Vagina (tissue), 2 donors: ENCODE measurements around the gene AKAP13. TPM values are rescaled to one million over a fixed set of nuclear protein-coding genes. Genes with fewer than 3 reads are reported as not detected.
"Not testable (repeated sequence)": the region's sequence is repeated elsewhere in the genome, so short reads cannot be mapped to it uniquely, and the experiment has no call there.

Experiments used
- DNase-seq, 2 donors: peaks; one replicate each; pipeline ENCODE4 v3.0.0-alpha.2; 2017; ENCODE audit errors: extremely low spot score in 2 of 2
- H3K27ac ChIP-seq: fragments of 200-600 bp; sonication (generic); one replicate; pipeline ENCODE4 v1.5.1; 2019
- H3K27me3 ChIP-seq: fragments of 200-600 bp; sonication (generic); one replicate; pipeline ENCODE4 v1.5.1; 2019
- H3K36me3 ChIP-seq, 2 donors: fragments of 200-600 bp; sonication (generic); one replicate each; pipeline ENCODE4 v1.5.1; 2017 to 2019
- H3K4me1 ChIP-seq: fragments of 200-600 bp; sonication (generic); one replicate; pipeline ENCODE4 v1.5.1; 2019
- H3K4me3 ChIP-seq, 2 donors: fragments of 200-600 bp; sonication (generic); 1 replicate in 1 of 2; 2 replicates in 1 of 2; pipeline ENCODE4 v1.5.1; 2016 to 2019
- H3K9me3 ChIP-seq: fragments of 200-600 bp; sonication (generic); one replicate; pipeline ENCODE4 v1.5.1; 2019
- CTCF ChIP-seq, 3 experiments: fragments of 450-650 bp in 2 of 3; fragments of 200-600 bp in 1 of 3; sonication (generic) in 1 of 3; IDR thresholded peaks; one replicate each; pipeline ENCODE4 v1.5.1; 2017 to 2019; ENCODE audit warnings: antibody characterized with exemption in 3 of 3, mild to moderate bottlenecking in 2 of 3, moderate library complexity in 2 of 3
- POLR2A ChIP-seq, 2 donors: fragments of 450-650 bp; IDR thresholded peaks; one replicate each; pipeline ENCODE4 v1.6.1; 2017; ENCODE audit warnings: antibody characterized with exemption in 2 of 2, mild to moderate bottlenecking in 2 of 2, moderate library complexity in 2 of 2
- POLR2AphosphoS5 ChIP-seq, 2 donors: sonication (generic); formaldehyde crosslinking; IDR thresholded peaks; one replicate each; pipeline ENCODE4 v1.9.0; 2017; ENCODE audit warnings: antibody characterized with exemption in 2 of 2, mild to moderate bottlenecking in 2 of 2, low read depth in 1 of 2; ENCODE audit not compliant: insufficient read depth in 1 of 2
- intact Hi-C: fragments of 100-400 bp; cut with DNase I; formaldehyde crosslinking; loops from one replicate; pipeline ENCODE4 v1.15.1; 2023
- total RNA-seq: library from RNA; depleted of rRNA; stranded (reverse); fragments of >200 nt; gene quantifications from one replicate; pipeline ENCODE4 v1.2.3, GENCODE V29; 2016

Gene AKAP13
- total RNA-seq, 1 donor from 2014 or later: 177 TPM

GRCh38 chr15:85340852-85341251 is 39.6 kb upstream of the AKAP13 start:
- intact Hi-C loops: no loop called here
- H3K27ac ChIP-seq: no peak overlapping the region

GRCh38 chr15:85342163-85342562 is 38.2 kb upstream of the AKAP13 start:
- H3K27ac ChIP-seq, H3K4me3 ChIP-seq, DNase-seq, H3K27me3 ChIP-seq, H3K9me3 ChIP-seq, H3K36me3 ChIP-seq, intact Hi-C loops: not testable (repeated sequence)
- H3K4me1 ChIP-seq: peaks cover 29% of the 10 kb centered on the region

More at GRCh38 chr15:85340852-85341251, 39.6 kb upstream of the AKAP13 start:
- Histone ChIP-seq H3K27me3 (no peaks in the 10 kb centered on the region), H3K4me1 (peaks cover 25% of the 10 kb centered on the region), H3K4me3 (no peak overlapping the region), H3K9me3 (no peaks in the 10 kb centered on the region), H3K36me3 (no peaks in the 10 kb centered on the region)
- no peak for DNase-seq
- TF ChIP-seq CTCF (IDR thresholded peaks at IDR 0.05): no peak
- TF ChIP-seq POLR2A (IDR thresholded peaks at IDR 0.05): no peak
- no peak for TF ChIP-seq POLR2AphosphoS5 (IDR thresholded peaks at IDR 0.05; ENCODE audit: insufficient read depth in 1 of 2, low read depth in 1 of 2)

- H3K27ac ChIP-seq: peak overlapping the region; percentile 70
- H3K4me3 ChIP-seq, DNase-seq, H3K9me3 ChIP-seq, H3K27me3 ChIP-seq, H3K36me3 ChIP-seq, intact Hi-C loops: not testable (repeated sequence)
- TF ChIP-seq POLR2AphosphoS5 (IDR thresholded peaks at IDR 0.05; ENCODE audit: insufficient read depth in 1 of 2, low read depth in 1 of 2): peak in 1 of 2 donors; percentile 60
- peaks cover 19% of the 10 kb centered on the region for H3K4me1 ChIP-seq
Measured at GRCh38 chr15:85343443-85343842, 37.0 kb upstream of the AKAP13 start.

- DNase-seq, H3K4me3 ChIP-seq, H3K9me3 ChIP-seq, intact Hi-C loops, H3K27me3 ChIP-seq, H3K36me3 ChIP-seq: not testable (repeated sequence)
- Histone ChIP-seq H3K4me1 (peaks cover 19% of the 10 kb centered on the region), H3K27ac (peak overlapping the region; percentile 70)
Measured at GRCh38 chr15:85344241-85344640, 36.2 kb upstream of the AKAP13 start.

GRCh38 chr15:85344653-85345114 is 35.7 kb upstream of the AKAP13 start:
- not testable (repeated sequence) for H3K36me3 ChIP-seq

GRCh38 chr15:85345196-85345918 is 35.0 kb upstream of the AKAP13 start:
- H3K4me1 ChIP-seq: peaks cover 19% of the 10 kb centered on the region

More at GRCh38 chr15:85344653-85345114, 35.7 kb upstream of the AKAP13 start:
- Histone ChIP-seq H3K27ac (peak overlapping the region; percentile 70), H3K4me1 (peaks cover 19% of the 10 kb centered on the region)
- peak in 1 of 2 donors; percentile 31 for TF ChIP-seq POLR2AphosphoS5 (IDR thresholded peaks at IDR 0.05; ENCODE audit: insufficient read depth in 1 of 2, low read depth in 1 of 2)
- DNase-seq, intact Hi-C loops, H3K9me3 ChIP-seq, H3K4me3 ChIP-seq, H3K27me3 ChIP-seq: not testable (repeated sequence)

GRCh38 chr15:85346462-85347084 is 33.8 kb upstream of the AKAP13 start:
- intact Hi-C loops, H3K36me3 ChIP-seq, H3K27me3 ChIP-seq, H3K9me3 ChIP-seq, DNase-seq, H3K4me3 ChIP-seq: not testable (repeated sequence)
- peaks cover 19% of the 10 kb centered on the region for H3K4me1 ChIP-seq
- peak overlapping the region; percentile 69 for H3K27ac ChIP-seq

More at GRCh38 chr15:85345196-85345918, 35.0 kb upstream of the AKAP13 start:
- H3K4me3 ChIP-seq, H3K27me3 ChIP-seq, H3K9me3 ChIP-seq, intact Hi-C loops, H3K36me3 ChIP-seq, DNase-seq: not testable (repeated sequence)
- peak overlapping the region; percentile 70 for H3K27ac ChIP-seq

GRCh38 chr15:85347264-85348047 is 32.9 kb upstream of the AKAP13 start:
- Histone ChIP-seq H3K4me1 (peaks cover 19% of the 10 kb centered on the region), H3K27ac (peak overlapping the region; percentile 69)
- DNase-seq, H3K27me3 ChIP-seq, intact Hi-C loops, H3K36me3 ChIP-seq, H3K9me3 ChIP-seq, H3K4me3 ChIP-seq: not testable (repeated sequence)

GRCh38 chr15:85348048-85348766 is 32.2 kb upstream of the AKAP13 start:
- H3K4me1 ChIP-seq: peaks cover 19% of the 10 kb centered on the region
- H3K27me3 ChIP-seq, H3K36me3 ChIP-seq, DNase-seq, H3K9me3 ChIP-seq, intact Hi-C loops, H3K4me3 ChIP-seq: not testable (repeated sequence)
- H3K27ac ChIP-seq: peak overlapping the region; percentile 69

- H3K36me3 ChIP-seq, H3K9me3 ChIP-seq, H3K27ac ChIP-seq, intact Hi-C loops, H3K27me3 ChIP-seq, H3K4me3 ChIP-seq, DNase-seq: not testable (repeated sequence)
- H3K4me1 ChIP-seq: peaks cover 15% of the 10 kb centered on the region
Measured at GRCh38 chr15:85349062-85349461, 31.3 kb upstream of the AKAP13 start.
